Endodermal cell (in vitro differentiated cells): ENCODE data around the gene KRTAP4-11. TPM values are rescaled to one million over a fixed set of nuclear protein-coding genes. Genes with fewer than 3 reads are reported as not detected.

Experiments used
- DNase-seq: peaks from one replicate; pipeline ENCODE4 v3.0.0-alpha.2; 2017
- H3K27ac ChIP-seq: 2 replicates; pipeline ENCODE4 v1.5.1; 2013; ENCODE audit warnings: mild to moderate bottlenecking, low read depth, low read length, moderate library complexity
- H3K27me3 ChIP-seq: 2 replicates; pipeline ENCODE4 v1.6.1; 2013; ENCODE audit warnings: mild to moderate bottlenecking, low read length, moderate library complexity; ENCODE audit not compliant: insufficient read depth, control insufficient read depth, poor library complexity, severe bottlenecking
- H3K36me3 ChIP-seq: 2 replicates; pipeline ENCODE4 v1.7.0; 2013; ENCODE audit warnings: mild to moderate bottlenecking, low read length, moderate library complexity; ENCODE audit not compliant: control insufficient read depth, insufficient read depth
- H3K4me1 ChIP-seq: one replicate; pipeline ENCODE4 v1.7.0; 2013; ENCODE audit warnings: low read length; ENCODE audit not compliant: control insufficient read depth, insufficient read depth
- H3K4me3 ChIP-seq: 2 replicates; pipeline ENCODE4 v1.5.1; 2013; ENCODE audit warnings: mild to moderate bottlenecking, low read length, moderate library complexity
- H3K9ac ChIP-seq: 2 replicates; pipeline ENCODE4 v1.6.1; 2013; ENCODE audit warnings: mild to moderate bottlenecking, low read length, moderate library complexity; ENCODE audit not compliant: poor library complexity, severe bottlenecking; ENCODE audit errors: extremely low read depth
- H3K9me3 ChIP-seq: 2 replicates; pipeline ENCODE4 v1.6.1; 2013; ENCODE audit warnings: mild to moderate bottlenecking, low read length, moderate library complexity; ENCODE audit not compliant: control insufficient read depth
- H3K27ac Mint-ChIP-seq: 2 replicates; pipeline ENCODE4 v1.8.0; 2020; ENCODE audit warnings: mixed read lengths
- H3K27me3 Mint-ChIP-seq: 2 replicates; pipeline ENCODE4 v1.8.0; 2021; ENCODE audit warnings: mild to moderate bottlenecking, mixed read lengths; ENCODE audit not compliant: insufficient read depth
- H3K36me3 Mint-ChIP-seq: 2 replicates; pipeline ENCODE4 v1.8.0; 2020; ENCODE audit warnings: low read depth, mixed read lengths
- H3K4me1 Mint-ChIP-seq: 2 replicates; pipeline ENCODE4 v1.8.0; 2020; ENCODE audit warnings: mixed read lengths
- H3K4me3 Mint-ChIP-seq: 2 replicates; pipeline ENCODE4 v1.8.0; 2020; ENCODE audit warnings: mild to moderate bottlenecking, moderate library complexity, mixed read lengths
- H3K9me3 Mint-ChIP-seq: 2 replicates; pipeline ENCODE4 v1.8.0; 2020; ENCODE audit warnings: mild to moderate bottlenecking, mixed read lengths
- WGBS, 2 experiments: methylation state at CpG; one replicate each; pipeline versions ENCODE4 v1.1.5 to v1.1.7; 2013; ENCODE audit warnings: missing lambda C conversion rate in 2 of 2, mixed read lengths in 1 of 2; ENCODE audit not compliant: insufficient coverage in 1 of 2, insufficient read length in 1 of 2; 5-methylcytosine and 5-hydroxymethylcytosine counted together
- total RNA-seq, 2 donors: library from RNA; stranded (reverse); fragmentation: NEBNext Ultra II Directional in 1 of 2; extraction: Animal tissue kit (Norgen Biotek cat#: 25700) in 1 of 2; gene quantifications; 2 replicates in 1 of 2; 3 replicates in 1 of 2; pipeline ENCODE4 v1.2.1, GENCODE V29; 2021
- TF ChIP-seq, protein P1 (sequence below): fragments of 200-600 bp; sonication (generic); conservative IDR thresholded peaks from 2 replicates; pipeline ENCODE4 v1.5.0; 2021; ENCODE audit warnings: antibody characterized with exemption, mild to moderate bottlenecking

Gene KRTAP4-11
- total RNA-seq, 2 donors from 2014 or later = not detected

GRCh38 chr17:41147531-41148204, 29.5 kb upstream of the KRTAP4-11 start:
- Histone ChIP-seq H3K27me3 (peaks cover 5% of the 10 kb centered on the region), H3K9me3 (peaks cover 5% of the 10 kb centered on the region), H3K9ac (no peak overlapping the region), H3K36me3 (no peaks in the 10 kb centered on the region), H3K27ac (no peak overlapping the region), H3K4me3 (no peak overlapping the region), H3K4me1 (no peaks in the 10 kb centered on the region)
- DNase-seq = no peak
- H3K27ac Mint-ChIP-seq = no peak overlapping the region
- peaks cover 2% of the 10 kb centered on the region for H3K36me3 Mint-ChIP-seq
- TF ChIP-seq, protein P1, sequence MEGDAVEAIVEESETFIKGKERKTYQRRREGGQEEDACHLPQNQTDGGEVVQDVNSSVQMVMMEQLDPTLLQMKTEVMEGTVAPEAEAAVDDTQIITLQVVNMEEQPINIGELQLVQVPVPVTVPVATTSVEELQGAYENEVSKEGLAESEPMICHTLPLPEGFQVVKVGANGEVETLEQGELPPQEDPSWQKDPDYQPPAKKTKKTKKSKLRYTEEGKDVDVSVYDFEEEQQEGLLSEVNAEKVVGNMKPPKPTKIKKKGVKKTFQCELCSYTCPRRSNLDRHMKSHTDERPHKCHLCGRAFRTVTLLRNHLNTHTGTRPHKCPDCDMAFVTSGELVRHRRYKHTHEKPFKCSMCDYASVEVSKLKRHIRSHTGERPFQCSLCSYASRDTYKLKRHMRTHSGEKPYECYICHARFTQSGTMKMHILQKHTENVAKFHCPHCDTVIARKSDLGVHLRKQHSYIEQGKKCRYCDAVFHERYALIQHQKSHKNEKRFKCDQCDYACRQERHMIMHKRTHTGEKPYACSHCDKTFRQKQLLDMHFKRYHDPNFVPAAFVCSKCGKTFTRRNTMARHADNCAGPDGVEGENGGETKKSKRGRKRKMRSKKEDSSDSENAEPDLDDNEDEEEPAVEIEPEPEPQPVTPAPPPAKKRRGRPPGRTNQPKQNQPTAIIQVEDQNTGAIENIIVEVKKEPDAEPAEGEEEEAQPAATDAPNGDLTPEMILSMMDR = no peak
- no peak overlapping the region for H3K4me3 Mint-ChIP-seq
- peaks cover 19% of the 10 kb centered on the region for H3K9me3 Mint-ChIP-seq
- H3K4me1 Mint-ChIP-seq = no peaks in the 10 kb centered on the region
- 89 to 100% methylated on average over 2 of the region's 2 CpGs for WGBS, 2 experiments
- no peaks in the 10 kb centered on the region for H3K27me3 Mint-ChIP-seq

- H3K4me3 ChIP-seq = no peak overlapping the region
- TF ChIP-seq, protein P1 = no peak
- peaks cover 5% of the 10 kb centered on the region for H3K9me3 ChIP-seq
- no peak overlapping the region for H3K9ac ChIP-seq
- Mint-ChIP-seq H3K36me3 (peaks cover 2% of the 10 kb centered on the region), H3K4me3 (no peak overlapping the region), H3K4me1 (no peaks in the 10 kb centered on the region), H3K27ac (no peak overlapping the region), H3K27me3 (no peaks in the 10 kb centered on the region), H3K9me3 (peaks cover 37% of the 10 kb centered on the region)
- no peaks in the 10 kb centered on the region for H3K27me3 ChIP-seq
- no peak for DNase-seq
- 80 to 100% methylated on average over 1 to 2 of the region's 2 CpGs for WGBS, 2 experiments
- H3K27ac ChIP-seq = no peak overlapping the region
- H3K4me1 ChIP-seq = no peaks in the 10 kb centered on the region
- H3K36me3 ChIP-seq = no peaks in the 10 kb centered on the region
Observed at GRCh38 chr17:41145261-41145660, 27.1 kb upstream of the KRTAP4-11 start.

GRCh38 chr17:41144846-41145245, 26.7 kb upstream of the KRTAP4-11 start:
- Histone ChIP-seq H3K27me3 (no peaks in the 10 kb centered on the region), H3K4me1 (no peaks in the 10 kb centered on the region), H3K9me3 (peaks cover 5% of the 10 kb centered on the region), H3K27ac (no peak overlapping the region), H3K9ac (no peak overlapping the region), H3K4me3 (no peak overlapping the region), H3K36me3 (no peaks in the 10 kb centered on the region)
- TF ChIP-seq, protein P1 = no peak
- Mint-ChIP-seq H3K4me1 (no peaks in the 10 kb centered on the region), H3K4me3 (no peak overlapping the region), H3K36me3 (peaks cover 2% of the 10 kb centered on the region), H3K9me3 (peaks cover 38% of the 10 kb centered on the region), H3K27me3 (no peaks in the 10 kb centered on the region), H3K27ac (no peak overlapping the region)
- WGBS, 2 experiments = 92 to 100% methylated on average over 1 of the region's 1 CpG
- DNase-seq = no peak
